Activated CD4-positive, alpha-beta T cell treated with anti-CD3 and anti-CD28 coated beads for 48 hours (primary cell): Measurements from ENCODE around the gene BLVRB.
"Not testable (repeated sequence)": the region's sequence is repeated elsewhere in the genome, so short reads cannot be mapped to it uniquely, and the experiment has no call there.

ENCODE experiments used
- DNase-seq: peaks from one replicate; pipeline ENCODE4 v3.0.0-alpha.2; 2020

Gene BLVRB

DNA sequence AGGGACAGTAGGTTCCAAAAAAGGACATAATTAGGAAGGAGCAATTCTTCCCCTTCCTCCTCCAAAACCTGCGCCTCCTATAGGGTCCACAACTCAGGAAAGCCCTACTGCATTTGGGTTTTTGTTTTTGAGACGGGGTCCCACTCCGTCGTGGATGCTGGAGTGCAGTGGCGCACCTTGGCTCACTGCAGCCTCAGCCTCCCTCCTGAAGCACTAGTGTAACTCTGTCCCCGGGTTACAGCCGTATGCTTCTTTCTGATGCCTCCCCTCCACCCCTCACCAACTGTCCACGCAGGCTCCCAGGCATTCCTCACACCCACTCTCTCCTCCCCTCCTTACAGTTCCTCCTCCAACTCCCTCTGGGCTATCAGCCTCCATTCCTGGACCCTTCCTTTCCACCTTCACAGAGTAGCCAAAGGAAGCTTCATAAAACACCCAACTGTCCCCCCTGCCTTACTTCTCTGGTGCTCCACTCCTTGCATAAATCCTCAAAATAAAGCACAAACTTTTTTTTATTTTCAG is 19.2 kb downstream of the BLVRB start:
- no peak for DNase-seq

DNA sequence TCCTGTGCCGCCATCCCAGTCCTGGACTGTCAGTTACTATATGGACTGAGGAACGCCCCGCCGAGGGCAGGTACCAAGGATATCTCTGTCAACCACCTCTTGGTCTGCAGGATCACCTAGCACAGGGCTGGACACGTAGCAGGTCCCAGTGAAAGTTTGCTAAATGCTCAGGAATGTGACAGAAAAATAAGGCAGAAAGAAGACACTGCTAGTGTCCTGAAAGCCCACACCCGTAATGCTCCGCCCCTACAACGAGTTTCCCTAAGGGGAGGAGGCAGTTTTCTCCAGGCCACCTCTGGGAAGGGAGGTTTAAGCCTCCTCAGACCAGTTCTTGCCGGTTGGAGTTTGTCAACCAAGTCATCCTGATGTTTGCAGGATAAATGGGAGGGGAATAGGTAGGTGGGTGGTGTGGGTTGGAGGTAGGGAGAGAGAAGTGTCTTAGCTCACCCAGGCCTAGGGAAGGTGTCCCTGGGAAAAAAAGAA is 19.7 kb downstream of the BLVRB start:
- no peak for DNase-seq

DNA sequence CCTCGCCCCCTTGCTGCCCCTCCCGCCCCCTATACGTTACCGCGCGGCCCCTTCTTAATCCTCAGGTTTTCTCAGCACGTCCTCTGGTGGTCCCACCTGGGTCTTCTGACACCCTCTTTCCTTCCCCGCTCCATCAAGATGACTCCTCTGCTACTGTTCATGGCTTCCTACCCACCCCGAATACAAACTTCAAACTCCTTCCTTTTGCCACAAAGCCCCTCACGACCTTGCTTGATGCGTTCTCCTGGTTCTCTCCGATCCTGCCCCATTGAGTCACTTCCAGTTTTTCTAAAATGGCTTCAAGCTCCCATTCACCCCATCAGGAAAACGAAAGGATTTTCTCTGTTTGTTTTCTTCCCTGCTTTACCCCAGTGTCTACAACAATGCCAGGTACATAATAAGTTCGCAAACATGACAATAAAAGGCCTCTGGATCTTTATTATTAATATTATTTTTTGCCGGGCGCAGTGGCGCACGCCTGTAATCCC is 20.7 kb downstream of the BLVRB start:
- no peak for DNase-seq

DNA sequence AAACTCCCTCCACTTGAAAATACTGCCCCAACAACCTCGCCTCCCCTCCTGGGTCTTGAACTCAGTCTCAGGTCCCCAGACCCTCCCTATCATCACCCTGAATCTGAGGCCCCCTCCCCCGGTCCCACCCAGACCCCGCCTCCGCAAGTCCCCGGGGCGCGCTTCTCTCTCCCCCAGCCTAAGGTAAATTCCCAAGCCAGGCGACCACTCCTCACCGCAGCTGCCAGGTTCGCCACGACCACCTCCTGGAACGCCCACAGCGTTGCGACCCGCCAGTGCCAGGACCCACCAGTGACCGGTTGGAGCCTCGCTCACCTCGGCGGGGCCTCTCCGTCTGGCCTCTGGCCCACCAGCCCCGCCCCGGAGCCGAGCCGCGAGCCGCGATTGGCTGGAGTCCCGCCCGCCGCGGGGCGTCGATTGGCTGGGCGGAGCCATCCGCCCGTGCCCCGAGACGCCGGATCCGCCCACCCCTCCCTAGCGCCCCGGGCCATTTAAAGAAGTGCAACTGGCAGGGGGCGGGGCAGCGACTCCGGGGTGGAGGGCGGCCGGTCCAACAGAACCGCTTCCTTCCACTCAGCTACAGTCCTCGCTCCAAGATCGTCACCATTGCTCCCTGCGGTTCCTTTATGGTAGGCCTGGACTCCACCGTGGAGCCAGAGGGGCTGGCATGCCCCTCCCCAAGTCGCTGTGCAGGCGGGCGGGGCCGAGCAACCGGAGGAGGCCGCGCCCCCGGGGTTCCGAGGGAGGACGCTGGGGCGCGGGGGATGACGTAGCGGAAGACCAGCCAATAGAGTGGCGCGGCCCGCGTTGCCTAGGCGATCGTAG is 21.3 kb downstream of the BLVRB start, which contains the start of gene SERTAD3:
Gene SERTAD3, minus strand, starts transcription at position 336 of the 825 bp plus-strand sequence. CDS start 2,255 bp downstream, outside the sequence.
- DNase-seq = peak; percentile 98

DNA sequence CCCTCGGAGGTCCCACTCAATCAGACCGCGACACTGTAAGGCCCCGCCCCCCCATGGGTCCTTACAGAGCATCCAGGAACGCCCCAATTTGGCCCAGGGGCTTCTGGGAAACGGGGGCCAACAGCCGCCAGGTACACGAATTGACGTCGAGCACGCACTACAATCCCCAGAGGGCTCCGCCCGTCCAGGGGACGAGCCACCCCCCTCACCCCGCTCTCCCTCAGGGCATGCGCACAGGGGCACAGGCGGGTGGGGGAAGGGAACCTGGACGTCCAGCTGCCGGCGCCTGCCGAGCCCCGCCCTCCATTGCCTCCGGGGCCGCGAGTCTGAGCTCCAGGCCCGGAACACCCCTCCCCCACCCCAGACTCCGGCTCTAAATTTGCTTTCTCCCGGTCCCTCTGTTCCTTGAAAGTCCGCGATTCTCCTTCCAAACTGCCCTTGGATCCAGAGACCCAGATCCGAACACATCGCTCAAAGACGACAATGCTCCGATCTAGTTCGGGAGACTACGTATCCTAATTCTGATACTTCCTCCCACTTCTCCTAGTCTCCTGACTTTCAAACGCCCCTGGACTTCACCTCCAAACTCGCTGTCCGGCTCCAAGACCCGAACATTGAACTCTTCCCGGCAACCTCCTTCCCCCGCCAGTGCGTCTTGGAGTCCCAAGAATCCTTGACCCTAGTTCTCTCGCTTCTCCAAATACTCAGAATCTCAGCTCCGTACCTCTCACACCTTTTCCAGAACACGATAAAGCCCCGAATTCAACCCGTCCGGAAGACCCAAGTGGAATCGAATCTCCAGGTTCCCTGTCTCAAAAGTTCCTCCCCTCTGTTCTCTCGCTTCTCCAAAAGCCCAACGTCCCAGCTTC is 22.2 kb downstream of the BLVRB start:
- peak; percentile 99 for DNase-seq

DNA sequence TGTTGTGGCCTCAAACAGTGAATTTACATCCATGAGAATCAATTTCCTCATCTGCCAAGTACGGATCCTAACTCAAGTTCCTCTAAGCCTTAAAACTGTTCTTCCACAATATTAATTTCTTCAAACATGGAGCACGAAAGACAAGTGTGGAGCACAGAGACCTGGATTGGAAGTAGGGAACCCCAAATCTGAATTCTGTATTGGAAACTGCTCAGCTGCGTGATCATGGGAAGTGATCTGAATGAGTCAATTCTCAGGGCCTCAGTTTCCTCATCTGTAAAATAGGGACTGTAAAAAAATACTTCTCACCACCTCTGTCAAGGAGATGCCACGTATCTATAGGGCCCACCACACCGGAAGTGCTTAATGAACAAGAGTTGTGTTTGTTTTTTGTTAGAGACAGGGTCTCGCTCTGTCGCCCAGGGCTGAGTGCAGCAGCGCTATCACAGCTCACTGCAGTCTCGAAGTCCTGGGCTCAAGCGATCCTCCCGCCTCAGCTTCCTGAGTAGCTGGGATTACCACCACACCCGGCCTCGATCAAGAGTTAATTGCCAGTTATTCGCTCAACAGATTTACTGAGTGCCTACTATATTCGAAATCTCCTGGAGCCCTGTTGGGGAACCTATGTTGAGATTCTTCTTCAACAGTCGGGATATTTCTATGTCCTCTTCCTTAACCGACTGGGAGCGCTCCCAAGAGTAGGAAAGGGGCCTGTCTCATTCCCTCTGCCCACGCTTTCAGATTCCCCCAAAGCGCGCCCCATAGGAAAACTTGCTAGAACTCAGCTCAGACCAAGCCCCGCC is 23.0 kb downstream of the BLVRB start:
- no peak for DNase-seq

DNA sequence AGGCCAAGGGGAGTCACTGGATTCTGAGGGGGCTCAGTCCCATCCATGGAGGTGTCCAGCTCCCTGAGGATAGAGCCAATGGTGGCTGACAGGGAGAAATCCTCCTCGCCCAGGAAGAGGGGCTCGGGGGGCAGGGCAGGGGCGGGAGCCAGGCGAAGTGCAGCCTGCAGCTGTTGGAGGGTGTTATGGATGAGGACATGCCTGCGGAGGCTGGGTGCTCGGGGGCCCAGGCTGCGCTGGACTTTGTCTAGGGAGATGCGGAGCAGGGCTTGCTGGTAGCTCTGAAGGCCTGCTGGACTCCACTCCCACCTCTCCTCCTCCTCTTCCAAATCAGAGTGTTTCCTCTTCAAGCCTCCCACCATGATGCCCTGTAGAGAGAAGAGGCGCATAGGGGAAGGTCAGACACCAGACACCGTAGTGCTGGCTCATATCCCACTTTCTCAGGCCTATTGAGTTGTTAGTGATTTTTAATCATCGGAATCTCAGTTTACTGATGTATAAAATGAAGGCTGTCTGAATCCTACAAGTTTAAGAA is 23.8 kb downstream of the BLVRB start:
- no peak for DNase-seq

DNA sequence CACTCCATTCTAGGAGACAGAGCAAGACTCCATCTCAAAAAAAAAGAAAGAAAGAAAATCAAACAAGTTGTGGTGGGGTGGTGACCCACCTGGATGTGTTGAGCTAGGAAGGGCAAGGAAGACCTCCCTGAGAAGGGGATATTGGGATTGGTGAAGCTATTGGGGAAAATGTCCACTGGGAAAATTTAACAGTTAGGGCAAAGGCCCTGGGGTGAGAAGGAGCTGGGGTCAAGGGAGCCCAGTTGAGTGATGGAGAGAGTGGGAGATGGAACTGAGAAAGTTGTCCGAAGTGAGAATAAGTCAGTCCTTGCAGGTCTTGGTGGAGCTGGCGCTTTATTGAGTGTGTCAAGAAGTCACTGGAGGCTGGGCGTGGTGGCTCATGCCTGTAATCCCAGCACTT is 27.3 kb downstream of the BLVRB start:
- no peak for DNase-seq

DNA sequence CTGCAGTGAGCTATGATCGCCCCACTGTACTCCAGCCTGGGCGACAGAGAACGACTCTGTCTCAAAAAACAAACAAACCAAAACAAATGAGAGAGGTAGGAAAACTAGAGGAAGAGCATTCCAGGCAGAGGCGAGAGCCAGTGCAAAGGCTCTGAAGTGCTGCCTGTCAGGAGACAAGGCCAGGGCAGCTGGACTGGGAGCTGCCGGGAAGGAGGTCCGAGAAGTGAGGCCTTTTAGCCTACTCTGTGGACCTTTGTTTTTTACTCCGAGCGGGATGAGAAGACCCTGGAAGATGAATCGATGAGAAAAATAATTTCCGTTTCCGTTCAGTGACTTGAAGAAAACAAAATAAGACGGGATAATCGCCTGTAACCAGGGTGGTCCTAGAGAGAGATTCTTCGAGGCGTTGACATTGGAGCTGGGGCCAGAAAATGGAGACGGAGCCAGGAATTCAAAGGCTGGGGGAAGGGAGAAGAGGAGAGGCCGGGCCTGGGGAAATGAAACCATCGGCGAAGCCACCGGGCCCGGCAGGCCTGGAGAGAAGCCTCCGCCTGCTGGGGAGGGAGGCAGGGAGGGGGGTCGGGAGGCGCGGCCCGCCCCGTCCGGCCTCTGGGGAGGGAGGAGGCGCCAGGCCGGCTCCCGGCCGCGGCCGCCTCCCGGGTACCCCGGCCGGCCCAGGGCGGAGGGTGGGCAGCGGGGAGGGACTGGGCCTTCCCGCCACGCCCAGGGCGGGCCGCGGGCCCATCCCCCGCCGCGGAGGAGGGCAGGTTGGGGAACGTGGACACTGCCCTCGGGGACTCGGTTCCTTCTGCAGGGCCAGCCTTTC is 31.9 kb downstream of the BLVRB start:
- peak; percentile 59 for DNase-seq

DNA sequence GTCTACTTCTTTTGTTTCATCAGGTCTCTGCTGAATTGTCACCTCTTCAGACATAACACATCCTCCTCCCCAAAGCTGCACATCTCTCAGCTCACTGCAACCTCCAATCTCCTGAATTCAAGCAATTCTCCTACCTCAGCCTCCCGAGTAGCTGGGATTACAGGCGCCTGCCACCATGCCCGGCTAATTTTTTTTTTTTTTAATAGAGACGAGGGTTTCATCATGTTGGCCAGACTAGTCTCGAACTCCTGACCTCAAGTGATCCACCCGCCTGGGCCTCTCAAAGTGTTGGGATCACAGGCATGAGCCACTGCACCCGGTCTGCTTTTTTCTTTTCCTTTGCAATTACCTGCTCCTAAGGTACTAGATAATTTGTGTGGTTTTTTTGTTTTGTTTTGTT is 32.8 kb downstream of the BLVRB start:
- DNase-seq = not testable (repeated sequence)

DNA sequence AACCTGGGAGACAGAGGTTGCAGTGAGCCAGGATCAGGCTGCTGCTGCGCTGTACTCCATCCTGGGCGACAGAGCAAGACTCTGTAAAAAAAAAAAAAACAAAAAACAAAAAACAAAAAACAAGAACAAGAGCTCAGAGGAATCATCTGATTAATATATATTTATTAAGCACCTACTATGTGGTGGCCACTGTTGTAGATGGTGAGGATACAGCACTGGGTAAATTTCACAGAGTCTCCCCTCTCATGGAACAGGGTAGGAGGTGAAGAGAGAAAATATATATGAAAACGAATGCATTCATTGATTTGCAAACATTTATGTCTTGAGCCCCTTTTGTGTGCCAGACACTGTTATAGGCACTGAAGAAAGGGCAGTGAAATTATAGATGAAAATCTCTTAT is 33.8 kb downstream of the BLVRB start:
- no peak for DNase-seq

DNA sequence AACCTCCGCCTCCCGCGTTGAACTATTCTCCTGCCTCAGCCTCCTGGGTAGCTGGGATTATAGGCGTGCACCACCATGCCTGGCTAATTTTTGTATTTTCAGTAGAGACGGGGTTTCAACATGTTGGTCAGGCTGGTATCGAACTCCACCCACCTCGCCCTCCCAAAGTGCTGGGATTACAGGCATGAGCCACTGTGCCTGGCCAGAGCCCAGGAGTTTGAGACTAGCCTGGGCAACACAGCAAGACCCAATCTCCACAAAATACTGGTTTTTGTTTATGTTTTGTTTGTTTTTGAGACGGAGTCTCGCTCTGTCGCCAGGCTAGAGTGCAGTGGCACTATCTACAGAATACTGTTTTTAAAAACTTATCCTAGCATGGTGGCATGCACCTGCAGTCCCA is 35.3 kb downstream of the BLVRB start:
- not testable (repeated sequence) for DNase-seq

DNA sequence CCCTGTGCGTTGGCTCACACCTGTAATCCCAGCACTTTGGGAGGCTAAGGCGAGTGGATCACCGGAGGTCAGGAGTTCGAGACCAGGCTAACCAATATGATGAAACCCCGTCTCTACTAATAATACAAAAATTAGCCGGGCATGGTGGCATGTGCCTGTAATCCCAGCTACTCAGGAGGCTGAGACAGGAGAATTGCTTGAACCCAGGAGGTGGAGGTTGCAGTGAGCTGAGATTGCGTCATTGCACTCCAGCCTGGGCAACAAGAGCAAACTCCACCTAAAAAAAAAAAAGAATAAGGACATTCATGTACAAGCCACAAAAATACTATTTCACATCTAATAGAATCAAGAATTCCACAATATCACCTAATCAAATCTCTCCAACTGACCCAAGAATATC is 37.3 kb downstream of the BLVRB start:
- DNase-seq = not testable (repeated sequence)

DNA sequence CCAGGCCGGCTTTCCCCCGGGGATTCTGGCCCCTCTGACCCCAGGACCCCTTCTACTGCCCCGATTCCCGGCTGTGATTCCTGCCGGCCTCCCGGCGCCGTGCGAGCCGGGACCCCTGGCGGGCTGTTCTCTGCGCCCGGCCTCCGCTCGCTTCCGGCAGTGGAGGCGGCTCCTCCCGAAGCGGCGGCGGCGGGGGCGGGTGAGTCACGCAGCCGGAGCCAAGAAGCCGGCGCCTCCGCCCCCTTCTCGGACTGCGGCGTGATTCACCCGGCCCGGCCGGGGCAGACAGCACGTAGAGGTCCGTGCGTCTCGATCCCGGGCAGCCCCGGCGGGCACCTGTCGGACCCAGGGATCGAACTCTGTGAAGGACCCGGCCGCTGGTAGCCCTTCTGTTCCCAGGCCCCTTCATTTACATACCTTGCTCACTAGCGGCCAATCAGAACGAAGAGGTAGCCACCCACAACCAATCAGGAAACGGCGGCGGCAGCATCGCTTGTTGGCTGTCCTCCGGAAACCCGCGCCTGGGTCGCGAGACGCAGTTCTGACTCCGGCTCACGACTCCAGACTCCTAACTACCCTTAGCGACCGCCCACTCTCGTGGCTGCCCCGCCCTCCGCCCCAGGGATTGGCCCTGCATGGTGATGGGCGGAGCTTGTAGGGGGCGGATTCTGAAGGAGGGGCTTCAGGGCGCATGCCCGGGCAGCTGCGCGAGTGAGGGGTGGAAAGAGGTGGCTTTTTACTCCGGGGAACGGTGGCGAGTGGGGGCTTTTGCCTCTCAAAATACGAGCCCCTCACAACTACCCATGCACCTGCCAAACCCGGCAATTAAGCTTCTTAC is 39.9 kb downstream of the BLVRB start, which contains the start of gene SERTAD1:
Gene SERTAD1, minus strand, starts transcription at position 543 of the 838 bp plus-strand sequence. CDS start 2,446 bp downstream, outside the sequence.
- peak; percentile 100 for DNase-seq

DNA sequence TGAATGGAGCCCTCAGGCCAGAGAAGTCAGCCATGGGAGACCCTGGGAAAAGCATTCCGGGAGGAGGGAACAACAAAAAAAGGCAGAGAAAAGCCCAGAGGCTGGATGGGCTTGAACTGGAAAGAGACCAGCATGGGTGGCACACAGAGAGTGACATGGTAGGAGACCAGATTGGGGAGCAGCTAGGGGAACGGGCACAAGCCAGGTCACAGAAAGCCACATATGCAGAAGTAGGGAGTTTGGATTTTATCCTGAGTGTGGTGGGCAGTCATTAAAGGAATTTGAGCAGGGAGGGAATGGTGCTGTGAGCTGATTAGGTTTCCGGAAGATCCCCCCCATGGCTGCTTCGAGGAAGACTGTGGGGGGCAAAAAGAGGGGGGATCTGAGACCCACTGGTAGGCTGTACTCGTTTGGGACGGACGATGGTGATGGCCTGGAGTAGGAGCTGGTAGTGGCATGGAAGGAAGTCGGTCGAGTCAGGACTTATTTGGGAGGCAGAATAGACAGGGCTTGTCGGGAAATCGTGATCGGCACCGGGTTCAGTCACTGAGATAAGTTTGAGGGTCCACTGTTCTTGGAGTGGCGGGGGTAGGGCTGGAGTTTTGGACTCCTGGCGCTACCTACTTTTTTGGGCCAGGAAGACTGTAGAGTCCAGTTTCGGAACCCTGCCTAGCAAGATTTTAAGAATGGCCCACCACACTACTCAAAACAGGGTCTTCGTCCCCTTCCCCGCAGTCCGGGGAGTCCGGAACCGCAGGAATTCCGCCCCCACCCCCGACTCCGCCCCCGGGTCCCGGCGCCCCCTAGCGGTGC is 40.7 kb downstream of the BLVRB start:
- DNase-seq = no peak

DNA sequence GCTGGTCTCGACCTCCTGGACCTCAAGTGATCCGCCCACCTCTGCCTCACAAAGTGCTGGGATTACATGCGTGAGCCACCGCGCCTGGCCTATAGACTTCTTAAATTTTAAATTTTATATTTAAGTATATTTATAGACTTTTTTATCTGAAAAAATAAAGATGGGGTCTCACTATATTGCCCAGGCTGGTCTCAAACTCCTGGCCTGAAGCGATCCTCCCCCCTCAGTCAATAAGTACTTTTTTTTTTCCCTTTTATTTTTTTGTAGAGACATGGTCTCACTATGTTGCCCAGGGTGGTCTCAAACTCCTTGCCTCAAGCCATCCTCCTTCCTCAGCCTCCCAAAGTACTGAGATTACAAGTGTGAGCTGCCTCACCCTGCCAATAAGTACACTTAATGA is 41.6 kb downstream of the BLVRB start:
- no peak for DNase-seq

DNA sequence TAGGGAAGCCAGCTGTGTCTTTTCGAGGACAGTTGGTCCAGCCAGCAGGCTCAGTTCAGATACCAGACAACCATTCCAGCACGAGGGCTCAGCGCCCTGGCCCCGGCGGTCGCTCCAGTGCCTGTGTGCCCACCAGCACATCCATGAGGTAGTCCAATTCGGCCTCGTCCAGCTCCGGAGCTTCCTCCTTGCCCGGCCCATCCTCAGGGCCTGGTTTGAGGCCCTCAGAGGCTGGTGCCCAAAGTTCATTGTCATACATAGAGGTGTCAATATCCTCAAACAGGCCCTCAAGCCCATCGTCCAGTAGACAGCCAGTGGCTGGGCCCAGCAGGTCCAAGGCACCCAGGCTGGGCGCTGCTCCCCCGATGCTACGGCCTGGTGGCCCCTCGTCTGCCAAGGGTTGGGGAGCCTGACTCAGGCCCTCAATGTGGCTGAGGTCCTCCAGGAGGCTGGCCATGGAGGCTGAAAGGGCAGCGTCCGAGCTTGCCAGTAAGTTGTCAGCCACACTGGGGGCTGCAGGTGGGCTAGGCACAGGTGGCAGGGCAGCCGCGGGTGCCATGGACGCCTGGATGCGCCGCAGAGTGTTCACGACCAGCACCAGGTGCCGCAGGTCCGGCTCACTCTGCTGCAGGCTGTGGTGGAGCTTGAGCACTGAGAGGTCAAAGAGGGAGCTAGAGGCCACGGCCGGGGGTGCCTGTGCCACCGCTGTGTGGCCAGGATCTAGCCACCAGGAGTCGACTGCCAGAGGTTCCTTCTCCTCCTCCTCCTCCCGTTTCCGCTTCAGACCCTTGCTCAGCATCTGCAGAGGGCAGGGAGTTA is 42.6 kb downstream of the BLVRB start:
- no peak for DNase-seq
